ENCODE measurements around the gene SYS1. TPM values are rescaled to one million over a fixed set of nuclear protein-coding genes. Genes with fewer than 3 reads are reported as not detected.

The SYS1 gene
- total and polyA plus RNA-seq, 8 donors, result 9.6 to 19.0 (median 15.8) TPM

- peaks cover 0 to 3% (median 0%) of the 10 kb centered on the region in 3 donors for H3K4me1 ChIP-seq
- H3K27ac ChIP-seq, result no peak overlapping the region
- no peaks in the 10 kb centered on the region for H3K36me3 ChIP-seq
- TF ChIP-seq, protein P1, sequence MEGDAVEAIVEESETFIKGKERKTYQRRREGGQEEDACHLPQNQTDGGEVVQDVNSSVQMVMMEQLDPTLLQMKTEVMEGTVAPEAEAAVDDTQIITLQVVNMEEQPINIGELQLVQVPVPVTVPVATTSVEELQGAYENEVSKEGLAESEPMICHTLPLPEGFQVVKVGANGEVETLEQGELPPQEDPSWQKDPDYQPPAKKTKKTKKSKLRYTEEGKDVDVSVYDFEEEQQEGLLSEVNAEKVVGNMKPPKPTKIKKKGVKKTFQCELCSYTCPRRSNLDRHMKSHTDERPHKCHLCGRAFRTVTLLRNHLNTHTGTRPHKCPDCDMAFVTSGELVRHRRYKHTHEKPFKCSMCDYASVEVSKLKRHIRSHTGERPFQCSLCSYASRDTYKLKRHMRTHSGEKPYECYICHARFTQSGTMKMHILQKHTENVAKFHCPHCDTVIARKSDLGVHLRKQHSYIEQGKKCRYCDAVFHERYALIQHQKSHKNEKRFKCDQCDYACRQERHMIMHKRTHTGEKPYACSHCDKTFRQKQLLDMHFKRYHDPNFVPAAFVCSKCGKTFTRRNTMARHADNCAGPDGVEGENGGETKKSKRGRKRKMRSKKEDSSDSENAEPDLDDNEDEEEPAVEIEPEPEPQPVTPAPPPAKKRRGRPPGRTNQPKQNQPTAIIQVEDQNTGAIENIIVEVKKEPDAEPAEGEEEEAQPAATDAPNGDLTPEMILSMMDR (IDR thresholded peaks at IDR 0.05), result no peak
- intact Hi-C loops (cut with DNase I), result no loop called here
- no peaks in the 10 kb centered on the region for H3K9me3 ChIP-seq
- FAIRE-seq, result no peak
- WGBS, 2 donors, result 76 to 91% methylated on average over 1 of the region's 1 CpG
- no peak overlapping the region for H3K4me3 ChIP-seq
- DNase-seq, result no peak
- H3K27me3 ChIP-seq, result no peaks in the 10 kb centered on the region
- no peak for ATAC-seq
These were observed 41.5 kb downstream of the SYS1 start for GRCh38 chr20:45404438-45404837.

DNA sequence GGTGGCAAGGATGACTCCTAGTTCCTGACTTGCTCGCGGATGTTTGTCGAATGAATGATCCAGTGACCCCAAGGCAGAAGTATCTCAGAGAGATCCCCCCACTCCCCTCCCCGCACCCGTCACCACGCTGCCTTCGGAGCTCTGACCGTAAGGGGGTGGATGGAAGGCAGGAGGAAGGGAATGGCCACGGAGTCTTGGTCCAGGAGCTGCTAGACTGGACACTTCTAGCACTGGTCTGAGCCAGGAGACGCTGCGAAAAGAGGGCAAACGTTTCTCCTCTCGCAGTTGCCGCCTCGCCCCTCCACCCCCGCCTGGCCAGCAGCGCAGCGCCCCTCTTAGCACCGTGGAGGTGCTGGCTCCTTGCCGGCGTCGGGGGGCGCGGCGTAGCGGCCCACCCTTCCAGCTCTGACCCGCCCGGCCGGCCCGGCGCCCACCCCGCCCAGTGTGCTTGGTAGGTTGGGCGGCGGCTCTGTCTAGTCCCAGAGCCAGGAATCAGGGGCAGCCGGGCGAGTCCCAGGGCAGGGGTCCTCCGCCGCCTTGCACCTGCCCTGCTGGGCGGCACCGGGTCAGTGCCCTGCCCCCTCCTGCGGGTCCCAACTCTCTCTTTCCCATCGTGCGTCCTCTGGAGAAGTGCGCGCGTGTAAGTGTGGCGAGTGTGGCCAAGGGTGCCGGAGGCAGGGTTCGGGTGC lies 42.8 kb downstream of the SYS1 start:
- WGBS, 2 donors, result 4% methylated on average over 41 to 49 of the region's 49 CpGs
- Histone ChIP-seq H3K9me3 (no peaks in the 10 kb centered on the region), H3K27ac (peak overlapping the region; percentile 42 to 80 (median 60)), H3K27me3 (no peaks in the 10 kb centered on the region), H3K4me1 (peaks cover 0 to 3% (median 0%) of the 10 kb centered on the region in 3 donors), H3K36me3 (peaks cover 0 to 6% (median 0%) of the 10 kb centered on the region in 3 donors), H3K4me3 (peak overlapping the region; percentile 34 to 95 (median 72))
- TF ChIP-seq, protein P1 (IDR thresholded peaks at IDR 0.05), result no peak
- ATAC-seq, result peak; percentile 35 to 45 (median 42)
- peak in 3 of 6 donors; percentile 49 to 71 (median 70) for DNase-seq
- intact Hi-C loops (cut with DNase I), result no loop called here
- FAIRE-seq, result no peak

GRCh38 chr20:45406260-45407066 lies 43.5 kb downstream of the SYS1 start:
- intact Hi-C loops (cut with DNase I), result no loop called here
- WGBS, 2 donors, result 1% methylated on average over 30 to 87 of the region's 87 CpGs
- no peak for FAIRE-seq
- peak; percentile 65 to 88 (median 76) for DNase-seq
- peaks cover 0 to 6% (median 0%) of the 10 kb centered on the region in 3 donors for H3K36me3 ChIP-seq
- ATAC-seq, result peak; percentile 84 to 86 (median 86)
- TF ChIP-seq, protein P1 (IDR thresholded peaks at IDR 0.05), result no peak
- H3K9me3 ChIP-seq, result no peaks in the 10 kb centered on the region
- H3K4me1 ChIP-seq, result peaks cover 0 to 3% (median 0%) of the 10 kb centered on the region in 3 donors
- H3K27me3 ChIP-seq, result no peaks in the 10 kb centered on the region
- H3K4me3 ChIP-seq, result peak overlapping the region; percentile 34 to 95 (median 72)
- H3K27ac ChIP-seq, result peak overlapping the region; percentile 42 to 80 (median 60)

- DNase-seq (peak in 4 of 6 donors; percentile 32 to 84 (median 62)), ATAC-seq (peak; percentile 50 to 66 (median 63)), FAIRE-seq (no peak)
- intact Hi-C loops (cut with DNase I), result no loop called here
- Histone ChIP-seq H3K4me1 (peaks cover 0 to 3% (median 0%) of the 10 kb centered on the region in 3 donors), H3K27ac (peak overlapping the region; percentile 42 to 80 (median 60)), H3K27me3 (no peaks in the 10 kb centered on the region), H3K4me3 (peak overlapping the region; percentile 34 to 95 (median 72)), H3K9me3 (no peaks in the 10 kb centered on the region), H3K36me3 (peaks cover 0 to 6% (median 0%) of the 10 kb centered on the region in 3 donors)
- WGBS, 2 donors, result 21% methylated on average over 30 of the region's 30 CpGs
- TF ChIP-seq, protein P1 (IDR thresholded peaks at IDR 0.05), result no peak
These were observed 44.2 kb downstream of the SYS1 start for GRCh38 chr20:45407067-45407745.
